ENCODE measurements around the gene PCA3. TPM values are rescaled to one million over a fixed set of nuclear protein-coding genes. Genes with fewer than 3 reads are reported as not detected.

Gene PCA3
- total RNA-seq, 1 experiment from 2014 or later, result not detected

GRCh38 chr9:76803762-76804161 lies 39.5 kb downstream of the PCA3 start:
- Histone ChIP-seq H3K4me3 (ENCODE audit: low read depth in 2 of 2, low read length in 2 of 2) (no peak overlapping the region), H3K27me3 (ENCODE audit: control insufficient read depth, insufficient read depth, low read length) (no peaks in the 10 kb centered on the region; the same call in 1 of the 2 replicates), H3K36me3 (ENCODE audit: control insufficient read depth, insufficient read depth, low read length) (no peaks in the 10 kb centered on the region), H3K9me3 (ENCODE audit: control insufficient read depth, insufficient read depth, low read depth, low read length) (no peaks in the 10 kb centered on the region), H3K4me1 (ENCODE audit: control insufficient read depth, insufficient read depth, low read length) (no peaks in the 10 kb centered on the region), H3K27ac (ENCODE audit: low read length) (no peak overlapping the region)
- intact Hi-C loops (cut with micrococcal nuclease; ENCODE audit: unreplicated experiment) (no loop called here), in situ Hi-C loops (cut with HindIII; ENCODE audit: low pct_unique_long_range_greater_than_20kb, low sequenced_read_pairs) (no loop called here)
- no TSS peak for BruUV-seq (replicated peaks)
- POLR2A ChIA-PET, result no interaction called here
- DNase-seq (ENCODE audit: low read depth, low spot score) (no peak), ATAC-seq (no peak)
- no peak for TF ChIP-seq CTCF (IDR thresholded peaks at IDR 0.05)
- TF ChIP-seq POLR2AphosphoS5 (IDR thresholded peaks at IDR 0.05; ENCODE audit: low read depth, low read length), result no peak
- no peak for TF ChIP-seq SIN3A (IDR thresholded peaks at IDR 0.05; ENCODE audit: borderline replicate concordance, insufficient read depth, low read depth, low read length)
- TF ChIP-seq, protein P1, sequence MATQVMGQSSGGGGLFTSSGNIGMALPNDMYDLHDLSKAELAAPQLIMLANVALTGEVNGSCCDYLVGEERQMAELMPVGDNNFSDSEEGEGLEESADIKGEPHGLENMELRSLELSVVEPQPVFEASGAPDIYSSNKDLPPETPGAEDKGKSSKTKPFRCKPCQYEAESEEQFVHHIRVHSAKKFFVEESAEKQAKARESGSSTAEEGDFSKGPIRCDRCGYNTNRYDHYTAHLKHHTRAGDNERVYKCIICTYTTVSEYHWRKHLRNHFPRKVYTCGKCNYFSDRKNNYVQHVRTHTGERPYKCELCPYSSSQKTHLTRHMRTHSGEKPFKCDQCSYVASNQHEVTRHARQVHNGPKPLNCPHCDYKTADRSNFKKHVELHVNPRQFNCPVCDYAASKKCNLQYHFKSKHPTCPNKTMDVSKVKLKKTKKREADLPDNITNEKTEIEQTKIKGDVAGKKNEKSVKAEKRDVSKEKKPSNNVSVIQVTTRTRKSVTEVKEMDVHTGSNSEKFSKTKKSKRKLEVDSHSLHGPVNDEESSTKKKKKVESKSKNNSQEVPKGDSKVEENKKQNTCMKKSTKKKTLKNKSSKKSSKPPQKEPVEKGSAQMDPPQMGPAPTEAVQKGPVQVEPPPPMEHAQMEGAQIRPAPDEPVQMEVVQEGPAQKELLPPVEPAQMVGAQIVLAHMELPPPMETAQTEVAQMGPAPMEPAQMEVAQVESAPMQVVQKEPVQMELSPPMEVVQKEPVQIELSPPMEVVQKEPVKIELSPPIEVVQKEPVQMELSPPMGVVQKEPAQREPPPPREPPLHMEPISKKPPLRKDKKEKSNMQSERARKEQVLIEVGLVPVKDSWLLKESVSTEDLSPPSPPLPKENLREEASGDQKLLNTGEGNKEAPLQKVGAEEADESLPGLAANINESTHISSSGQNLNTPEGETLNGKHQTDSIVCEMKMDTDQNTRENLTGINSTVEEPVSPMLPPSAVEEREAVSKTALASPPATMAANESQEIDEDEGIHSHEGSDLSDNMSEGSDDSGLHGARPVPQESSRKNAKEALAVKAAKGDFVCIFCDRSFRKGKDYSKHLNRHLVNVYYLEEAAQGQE (IDR thresholded peaks at IDR 0.05; ENCODE audit: insufficient read depth in 1 of 2, low read depth in 2 of 2, low read length in 1 of 2), result no peak
- TF ChIP-seq TCF7L2 (IDR thresholded peaks at IDR 0.05; ENCODE audit: low read depth, low read length), result no peak
- CTCF ChIA-PET, result no interaction called here

GRCh38 chr9:76808636-76809035 lies 44.4 kb downstream of the PCA3 start:
- ChIA-PET CTCF (no interaction called here), POLR2A (no interaction called here)
- TF ChIP-seq POLR2AphosphoS5 (IDR thresholded peaks at IDR 0.05; ENCODE audit: low read depth, low read length), result no peak
- no peak for TF ChIP-seq SIN3A (IDR thresholded peaks at IDR 0.05; ENCODE audit: borderline replicate concordance, insufficient read depth, low read depth, low read length)
- no peak for TF ChIP-seq CTCF (IDR thresholded peaks at IDR 0.05)
- TF ChIP-seq, protein P1 (IDR thresholded peaks at IDR 0.05; ENCODE audit: insufficient read depth in 1 of 2, low read depth in 2 of 2, low read length in 1 of 2), result no peak
- no peak for TF ChIP-seq TCF7L2 (IDR thresholded peaks at IDR 0.05; ENCODE audit: low read depth, low read length)
- in situ Hi-C loops (cut with HindIII; ENCODE audit: low pct_unique_long_range_greater_than_20kb, low sequenced_read_pairs) (no loop called here), intact Hi-C loops (cut with micrococcal nuclease; ENCODE audit: unreplicated experiment) (no loop called here)
- H3K27ac ChIP-seq (ENCODE audit: low read length), result no peak overlapping the region
- H3K9me3 ChIP-seq (ENCODE audit: control insufficient read depth, insufficient read depth, low read depth, low read length), result no peaks in the 10 kb centered on the region
- H3K4me3 ChIP-seq (ENCODE audit: low read depth in 2 of 2, low read length in 2 of 2), result no peak overlapping the region
- H3K36me3 ChIP-seq (ENCODE audit: control insufficient read depth, insufficient read depth, low read length), result no peaks in the 10 kb centered on the region
- no TSS peak for BruUV-seq (replicated peaks)
- H3K4me1 ChIP-seq (ENCODE audit: control insufficient read depth, insufficient read depth, low read length), result no peaks in the 10 kb centered on the region
- ATAC-seq (no peak), DNase-seq (ENCODE audit: low read depth, low spot score) (no peak)
- no peaks in the 10 kb centered on the region for H3K27me3 ChIP-seq (ENCODE audit: control insufficient read depth, insufficient read depth, low read length)

Measured in Panc1 (cell line).